ENCODE results near the gene LRIT1. TPM values are rescaled to one million over a fixed set of nuclear protein-coding genes. Genes with fewer than 3 reads are reported as not detected.

LRIT1 gene
- total RNA-seq, 4 donors from 2014 or later: not detected

GRCh38 chr10:84198206-84198915, 43.0 kb downstream of the LRIT1 start:
- no peak for DNase-seq (ENCODE audit: low spot score)
- no peak for ATAC-seq (ENCODE audit: low FRiP score)
- no peak for TF ChIP-seq CTCF (IDR thresholded peaks at IDR 0.05)

DNA sequence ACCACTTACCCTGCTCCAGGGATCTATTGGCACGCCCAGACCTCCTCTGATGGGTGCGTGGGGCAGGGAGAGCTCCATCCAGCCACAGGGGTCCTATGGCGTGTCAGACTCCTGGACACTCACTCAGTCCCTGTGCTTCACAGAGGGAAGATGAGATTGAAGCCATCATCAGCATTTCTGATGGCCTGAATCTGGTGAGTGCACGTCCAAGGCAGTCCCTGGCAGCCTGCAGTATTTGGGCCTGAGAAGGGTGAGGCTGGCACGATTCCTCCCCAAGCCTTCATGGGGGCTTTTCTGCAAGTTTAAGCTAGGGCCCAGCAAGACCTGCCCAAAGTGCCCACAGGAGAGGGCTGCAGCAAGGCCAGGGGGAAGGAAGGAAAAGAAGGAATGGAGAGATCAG, 43.7 kb downstream of the LRIT1 start:
- no peak for ATAC-seq (ENCODE audit: low FRiP score)
- no peak for TF ChIP-seq CTCF (IDR thresholded peaks at IDR 0.05)
- no peak for DNase-seq (ENCODE audit: low spot score)

GRCh38 chr10:84196941-84197340, 44.4 kb downstream of the LRIT1 start:
- TF ChIP-seq CTCF (IDR thresholded peaks at IDR 0.05): no peak
- no peak for DNase-seq (ENCODE audit: low spot score)
- ATAC-seq (ENCODE audit: low FRiP score): no peak

DNA sequence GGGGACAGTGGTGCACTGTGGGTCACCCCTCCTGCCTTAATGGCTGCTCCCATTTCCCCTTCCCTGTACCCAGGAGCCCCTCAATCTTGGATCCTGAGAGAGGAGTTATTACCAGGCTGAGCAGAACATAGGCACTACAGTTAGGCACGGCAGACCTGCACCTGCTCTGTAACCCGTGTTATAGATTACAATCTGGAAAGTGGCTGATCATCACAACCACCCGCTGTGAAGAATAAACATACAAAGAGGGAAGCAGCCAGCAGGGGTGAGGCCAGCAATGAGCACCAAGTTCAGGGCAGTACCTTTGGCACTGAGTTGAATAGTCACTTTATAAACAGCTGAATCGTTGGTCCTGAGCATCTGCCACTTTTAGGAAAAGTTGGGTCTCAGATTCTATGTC, 45.3 kb downstream of the LRIT1 start:
- TF ChIP-seq CTCF (IDR thresholded peaks at IDR 0.05): no peak
- no peak for DNase-seq (ENCODE audit: low spot score)

DNA sequence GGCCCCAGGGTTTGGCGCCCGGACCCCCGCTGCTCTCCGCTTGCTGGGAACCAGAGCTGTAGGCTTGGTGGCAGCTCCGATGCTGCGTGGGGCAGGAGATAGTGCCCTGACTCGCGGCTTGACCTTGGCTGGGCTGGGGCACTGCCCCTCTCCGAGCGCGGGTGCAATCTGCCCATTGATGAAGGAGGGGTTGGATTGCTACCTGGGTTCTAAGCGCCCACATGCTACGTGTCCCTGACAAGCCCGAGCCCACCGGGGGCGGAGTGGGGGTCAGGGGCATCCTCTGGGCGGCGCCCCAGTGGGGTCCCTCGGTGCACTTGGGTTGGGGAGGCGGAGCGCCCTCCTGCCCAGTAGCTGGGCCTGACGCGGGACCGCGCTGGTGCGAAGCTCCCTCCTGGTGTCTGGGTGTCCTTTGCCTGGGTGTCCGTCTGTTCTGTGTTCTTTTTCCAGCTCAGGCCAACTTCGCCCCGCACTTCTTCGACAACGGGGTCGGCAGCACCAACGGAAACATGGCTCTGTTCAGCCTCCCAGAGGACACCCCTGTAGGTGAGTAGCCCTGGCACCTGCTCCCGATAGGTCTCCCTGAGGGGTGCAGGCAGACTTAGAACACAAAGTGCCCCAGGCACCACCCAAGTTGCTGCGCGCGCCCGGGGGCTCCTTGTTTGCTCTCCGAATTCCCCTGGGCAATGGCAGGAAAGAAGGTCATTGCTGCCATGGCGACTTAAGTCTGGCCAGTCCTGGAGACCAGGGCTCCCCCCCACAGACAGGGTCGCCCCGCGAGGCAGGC, 46.1 kb downstream of the LRIT1 start:
- TF ChIP-seq CTCF (IDR thresholded peaks at IDR 0.05): no peak
- DNase-seq (ENCODE audit: low spot score): no peak
- no peak for ATAC-seq (ENCODE audit: low FRiP score)

More for the DNA sequence above, 45.3 kb downstream of the LRIT1 start:
- no peak for ATAC-seq (ENCODE audit: low FRiP score)

DNA sequence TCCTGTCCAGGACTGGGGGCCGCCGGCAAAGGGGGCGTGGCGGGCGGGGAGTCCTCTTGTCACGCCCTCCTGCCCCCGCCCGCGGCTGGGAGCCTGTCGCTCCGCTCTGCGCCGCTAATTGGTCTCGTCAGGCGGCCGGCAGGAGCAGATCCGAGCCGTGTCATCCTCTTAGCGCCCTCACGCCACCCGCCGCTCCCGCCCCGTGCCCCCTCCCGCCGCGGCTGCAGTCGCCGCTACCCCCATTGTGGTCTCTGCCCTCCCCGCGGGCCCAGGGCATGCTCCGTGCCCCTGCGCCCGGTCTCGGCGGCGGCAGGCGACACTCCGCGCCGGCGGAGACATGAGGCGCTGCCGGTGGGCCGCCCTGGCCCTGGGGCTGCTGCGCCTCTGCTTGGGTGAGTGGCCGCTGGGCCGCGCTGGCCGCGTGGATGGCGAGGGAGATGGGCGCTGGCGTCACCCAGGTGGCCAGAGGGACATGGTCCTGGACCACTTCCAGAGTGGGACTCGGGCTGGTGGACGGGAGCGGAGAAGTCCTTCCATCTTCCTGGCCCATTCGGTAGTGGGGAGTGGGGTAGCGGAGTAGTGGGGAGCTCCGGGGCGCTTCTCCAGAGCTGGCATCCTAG, 46.8 kb downstream of the LRIT1 start, which contains the start of gene CDHR1:
TSS of gene CDHR1 (plus strand) at position 114 of the 620 bp plus-strand sequence. CDS start at position 338, 224 bp downstream.
- TF ChIP-seq CTCF (IDR thresholded peaks at IDR 0.05): no peak
- DNase-seq (ENCODE audit: low spot score) (no peak), ATAC-seq (ENCODE audit: low FRiP score) (no peak)
